ENCODE data around the gene FOXB1. TPM values are rescaled to one million over a fixed set of nuclear protein-coding genes. Genes with fewer than 3 reads are reported as not detected.

The FOXB1 gene
- total RNA-seq, 1 experiment from 2014 or later = 10.8 TPM

GRCh38 chr15:60006203-60006862, 2.2 kb downstream of the FOXB1 start:
- ChIA-PET POLR2A (interaction anchor here (0.7 to 1.6 kb wide), 5 partner anchors 9 to 314 kb away, joined by 3 to 8 read pairs (median 5); no protein-coding TSS in a partner anchor), CTCF (interaction anchor here (0.6 to 4.8 kb wide), 8 partner anchors 12 to 322 kb away, joined by 4 to 119 read pairs (median 5); no protein-coding TSS in a partner anchor)
- peaks cover 66% of the 10 kb centered on the region for H3K4me1 Mint-ChIP-seq
- H3K36me3 Mint-ChIP-seq = peaks cover 4% of the 10 kb centered on the region
- TF ChIP-seq ZSCAN18 (CRISPR knock-in tag; IDR thresholded peaks at IDR 0.05) (no peak), SP1 (CRISPR knock-in tag; conservative IDR thresholded peaks at IDR 0.05) (peak; percentile 78), ETV6 (CRISPR knock-in tag; IDR thresholded peaks at IDR 0.05) (peak; percentile 43; the same call in 1 of the 2 replicates), KAT7 (CRISPR knock-in tag; IDR thresholded peaks at IDR 0.05; ENCODE audit: borderline replicate concordance) (0 out of 2 replicates have a peak, but pooled peaks have one; percentile 29), MYBL2 (CRISPR knock-in tag; IDR thresholded peaks at IDR 0.05) (peak; percentile 57; the same call in 1 of the 2 replicates), ZNF121 (CRISPR knock-in tag; IDR thresholded peaks at IDR 0.05) (no peak), FOXK1 (CRISPR knock-in tag; IDR thresholded peaks at IDR 0.05) (peak; percentile 84), E2F5 (CRISPR knock-in tag; IDR thresholded peaks at IDR 0.05) (0 out of 2 replicates have a peak, but pooled peaks have one; percentile 50), ESRRA (CRISPR knock-in tag; IDR thresholded peaks at IDR 0.05; ENCODE audit: borderline replicate concordance) (no peak), USF1 (CRISPR knock-in tag; IDR thresholded peaks at IDR 0.05) (no peak), FOXP4 (CRISPR knock-in tag; IDR thresholded peaks at IDR 0.05) (peak; percentile 78; the same call in 1 of the 2 replicates), FOXP1 (CRISPR knock-in tag; IDR thresholded peaks at IDR 0.05; ENCODE audit: borderline replicate concordance) (peak; percentile 80), NR3C1 (CRISPR knock-in tag; conservative IDR thresholded peaks at IDR 0.05; ENCODE audit: low read depth) (no peak), JAZF1 (CRISPR knock-in tag; IDR thresholded peaks at IDR 0.05) (no peak), ATF1 (CRISPR knock-in tag; IDR thresholded peaks at IDR 0.05) (no peak), JUN (CRISPR knock-in tag; IDR thresholded peaks at IDR 0.05) (no peak), TEAD1 (CRISPR knock-in tag; IDR thresholded peaks at IDR 0.05) (peak; percentile 68)
- TF ChIP-seq, protein P1, sequence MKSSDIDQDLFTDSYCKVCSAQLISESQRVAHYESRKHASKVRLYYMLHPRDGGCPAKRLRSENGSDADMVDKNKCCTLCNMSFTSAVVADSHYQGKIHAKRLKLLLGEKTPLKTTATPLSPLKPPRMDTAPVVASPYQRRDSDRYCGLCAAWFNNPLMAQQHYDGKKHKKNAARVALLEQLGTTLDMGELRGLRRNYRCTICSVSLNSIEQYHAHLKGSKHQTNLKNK (CRISPR knock-in tag; IDR thresholded peaks at IDR 0.05) = no peak
- TF ChIP-seq, protein P2, sequence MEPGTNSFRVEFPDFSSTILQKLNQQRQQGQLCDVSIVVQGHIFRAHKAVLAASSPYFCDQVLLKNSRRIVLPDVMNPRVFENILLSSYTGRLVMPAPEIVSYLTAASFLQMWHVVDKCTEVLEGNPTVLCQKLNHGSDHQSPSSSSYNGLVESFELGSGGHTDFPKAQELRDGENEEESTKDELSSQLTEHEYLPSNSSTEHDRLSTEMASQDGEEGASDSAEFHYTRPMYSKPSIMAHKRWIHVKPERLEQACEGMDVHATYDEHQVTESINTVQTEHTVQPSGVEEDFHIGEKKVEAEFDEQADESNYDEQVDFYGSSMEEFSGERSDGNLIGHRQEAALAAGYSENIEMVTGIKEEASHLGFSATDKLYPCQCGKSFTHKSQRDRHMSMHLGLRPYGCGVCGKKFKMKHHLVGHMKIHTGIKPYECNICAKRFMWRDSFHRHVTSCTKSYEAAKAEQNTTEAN (CRISPR knock-in tag; IDR thresholded peaks at IDR 0.05) = peak; percentile 37; the same call in 1 of the 2 replicates
- TF ChIP-seq, protein P3, sequence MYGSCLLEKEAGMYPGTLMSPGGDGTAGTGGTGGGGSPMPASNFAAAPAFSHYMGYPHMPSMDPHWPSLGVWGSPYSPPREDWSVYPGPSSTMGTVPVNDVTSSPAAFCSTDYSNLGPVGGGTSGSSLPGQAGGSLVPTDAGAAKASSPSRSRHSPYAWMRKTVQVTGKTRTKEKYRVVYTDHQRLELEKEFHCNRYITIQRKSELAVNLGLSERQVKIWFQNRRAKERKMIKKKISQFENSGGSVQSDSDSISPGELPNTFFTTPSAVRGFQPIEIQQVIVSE (CRISPR knock-in tag; IDR thresholded peaks at IDR 0.05; ENCODE audit: borderline replicate concordance) = no peak
- peak overlapping the region; percentile 87 for H3K4me3 Mint-ChIP-seq
- ATAC-seq (peak; percentile 54), DNase-seq (ENCODE audit: low spot score) (peak; percentile 88)
- peaks cover 31% of the 10 kb centered on the region for H3K27me3 Mint-ChIP-seq (ENCODE audit: low read depth)
- H3K27ac Mint-ChIP-seq = peak overlapping the region; percentile 97
- H3K9me3 Mint-ChIP-seq = no peaks in the 10 kb centered on the region
